ENCODE measurements around the gene STK16. TPM values are rescaled to one million over a fixed set of nuclear protein-coding genes. Genes with fewer than 3 reads are reported as not detected.

Gene STK16
- total RNA-seq, 1 experiment from 2014 or later = 22.8 TPM

DNA sequence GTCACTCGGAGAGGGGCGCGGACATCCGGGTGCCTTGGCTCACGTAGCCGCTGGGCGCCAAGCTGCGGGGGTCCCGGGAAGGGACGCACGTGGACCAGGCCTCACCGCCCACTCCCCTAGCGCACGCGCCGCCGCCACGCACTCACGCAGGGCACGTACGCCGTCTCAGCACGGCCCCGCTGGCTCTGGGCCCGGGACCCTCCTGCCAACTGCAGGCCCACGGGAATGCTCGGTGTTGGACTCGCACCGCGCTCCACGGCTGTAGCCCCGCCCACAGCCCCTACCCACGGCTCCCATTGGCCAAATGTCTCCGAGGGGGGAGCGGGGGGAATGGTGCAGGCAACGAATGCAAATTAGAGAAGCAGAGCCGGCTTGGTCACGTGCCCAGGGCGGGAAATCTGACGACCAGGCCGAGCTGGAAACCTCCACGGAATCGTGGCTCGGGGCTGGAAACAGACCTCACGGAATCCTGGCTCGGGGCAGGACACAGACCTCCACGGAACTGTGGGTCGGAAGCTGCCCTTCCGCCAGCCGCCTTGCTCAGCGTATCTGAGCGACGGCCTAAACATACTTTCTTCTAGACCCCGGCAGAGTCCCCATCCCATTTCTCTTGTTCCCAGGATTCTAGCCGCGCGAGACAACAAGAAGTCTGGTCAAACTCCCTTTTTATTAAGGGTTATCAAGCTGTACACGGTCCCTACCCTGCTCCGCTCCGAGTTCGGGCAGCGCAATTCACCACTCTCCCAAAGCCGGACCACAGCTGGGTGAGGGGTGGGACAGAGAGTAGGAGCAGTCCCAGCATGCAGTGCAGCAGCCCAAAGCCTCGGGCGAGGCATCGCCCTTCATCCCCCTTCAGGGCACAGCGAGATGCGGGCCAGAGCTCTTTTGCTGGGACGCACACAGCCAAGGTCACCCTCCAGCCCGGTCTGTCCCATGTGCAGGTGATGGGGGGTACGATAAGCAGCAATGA, 26.3 kb upstream of the STK16 start, which contains the start of gene ABCB6:
Gene ABCB6, minus strand, starts transcription at position 227 of the 970 bp plus-strand sequence. CDS start 285 bp downstream, outside the sequence.
- peak within 1 kb of the TSS; percentile 75 for H3K4me3 ChIP-seq (ENCODE audit: low read length)
- peak within 1 kb of the TSS; percentile 80 for H3K9ac ChIP-seq (ENCODE audit: low read length)
- H3K79me2 ChIP-seq (ENCODE audit: low read length) = peaks cover 27% of the 10 kb centered on the region
- no peaks in the 10 kb centered on the region for H3K27me3 ChIP-seq (ENCODE audit: low read length)
- H3K9me2 ChIP-seq (replicated peaks; ENCODE audit: insufficient read depth, low read length) = no peaks in the 10 kb centered on the region
- no peak within 1 kb of the TSS for H2AFZ ChIP-seq (ENCODE audit: low read length)
- peak within 1 kb of the TSS; percentile 82 for H3K4me2 ChIP-seq (ENCODE audit: low read depth, low read length, poor library complexity, severe bottlenecking)
- peak within 1 kb of the TSS; percentile 51; the same call in 1 of the 2 replicates for H3K27ac ChIP-seq (ENCODE audit: low read length)
- peaks cover 21% of the 10 kb centered on the region; the same call in 1 of the 2 replicates for H3K36me3 ChIP-seq (ENCODE audit: insufficient read depth, low read length)
- DNase-seq = peak; percentile 98
- no peaks in the 10 kb centered on the region for H4K20me1 ChIP-seq (ENCODE audit: insufficient read depth, low read depth, low read length)
- H3K9me3 ChIP-seq (ENCODE audit: low read length) = no peaks in the 10 kb centered on the region
- H3K4me1 ChIP-seq (ENCODE audit: low read length) = peaks cover 26% of the 10 kb centered on the region

DNA sequence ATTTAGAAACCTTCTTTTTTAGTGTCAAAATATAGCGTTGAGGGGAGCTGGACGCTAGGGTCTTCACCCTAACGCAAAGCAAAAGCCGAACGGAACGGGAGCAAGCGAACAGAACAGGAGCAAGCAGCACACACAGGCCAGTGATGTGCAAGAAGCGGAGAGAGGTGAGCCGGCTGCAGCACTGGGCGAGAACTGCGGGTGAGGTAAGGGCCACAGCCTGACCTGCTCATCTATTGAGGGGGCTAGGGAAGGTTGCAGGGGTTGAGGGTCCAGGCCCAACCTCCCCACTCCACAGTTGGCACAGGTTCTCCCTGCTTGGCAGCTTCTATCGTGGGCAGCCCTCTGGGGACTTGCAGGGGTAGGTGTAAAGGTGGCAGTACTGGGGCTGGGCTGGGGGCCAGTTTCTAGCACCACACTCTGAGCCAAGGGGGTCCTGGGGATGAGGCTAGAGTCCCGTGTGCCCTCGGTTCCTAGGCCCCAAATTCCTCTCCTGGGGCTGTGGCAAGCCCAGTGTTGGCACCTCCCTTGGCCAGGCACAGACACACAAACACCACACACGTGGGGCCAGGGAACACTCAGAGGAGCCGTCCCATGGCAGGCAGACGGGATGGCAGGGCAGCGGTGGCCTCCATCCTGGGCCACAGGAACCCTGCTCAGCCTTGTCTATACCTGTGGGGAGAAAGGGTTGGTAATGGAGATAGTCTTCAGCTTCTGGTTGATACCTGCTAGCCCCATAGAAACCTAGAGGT, 25.3 kb upstream of the STK16 start:
- H3K4me2 ChIP-seq (ENCODE audit: low read depth, low read length, poor library complexity, severe bottlenecking) = no peak overlapping the region
- no peaks in the 10 kb centered on the region for H3K27me3 ChIP-seq (ENCODE audit: low read length)
- no peak overlapping the region for H3K9ac ChIP-seq (ENCODE audit: low read length)
- no peak overlapping the region for H3K27ac ChIP-seq (ENCODE audit: low read length)
- peaks cover 17% of the 10 kb centered on the region; the same call in 1 of the 2 replicates for H3K36me3 ChIP-seq (ENCODE audit: insufficient read depth, low read length)
- peaks cover 26% of the 10 kb centered on the region for H3K4me1 ChIP-seq (ENCODE audit: low read length)
- H4K20me1 ChIP-seq (ENCODE audit: insufficient read depth, low read depth, low read length) = no peaks in the 10 kb centered on the region
- no peak overlapping the region for H3K4me3 ChIP-seq (ENCODE audit: low read length)
- DNase-seq = no peak
- H3K9me2 ChIP-seq (replicated peaks; ENCODE audit: insufficient read depth, low read length) = no peaks in the 10 kb centered on the region
- no peak overlapping the region for H2AFZ ChIP-seq (ENCODE audit: low read length)
- peaks cover 27% of the 10 kb centered on the region for H3K79me2 ChIP-seq (ENCODE audit: low read length)
- no peaks in the 10 kb centered on the region for H3K9me3 ChIP-seq (ENCODE audit: low read length)

DNA sequence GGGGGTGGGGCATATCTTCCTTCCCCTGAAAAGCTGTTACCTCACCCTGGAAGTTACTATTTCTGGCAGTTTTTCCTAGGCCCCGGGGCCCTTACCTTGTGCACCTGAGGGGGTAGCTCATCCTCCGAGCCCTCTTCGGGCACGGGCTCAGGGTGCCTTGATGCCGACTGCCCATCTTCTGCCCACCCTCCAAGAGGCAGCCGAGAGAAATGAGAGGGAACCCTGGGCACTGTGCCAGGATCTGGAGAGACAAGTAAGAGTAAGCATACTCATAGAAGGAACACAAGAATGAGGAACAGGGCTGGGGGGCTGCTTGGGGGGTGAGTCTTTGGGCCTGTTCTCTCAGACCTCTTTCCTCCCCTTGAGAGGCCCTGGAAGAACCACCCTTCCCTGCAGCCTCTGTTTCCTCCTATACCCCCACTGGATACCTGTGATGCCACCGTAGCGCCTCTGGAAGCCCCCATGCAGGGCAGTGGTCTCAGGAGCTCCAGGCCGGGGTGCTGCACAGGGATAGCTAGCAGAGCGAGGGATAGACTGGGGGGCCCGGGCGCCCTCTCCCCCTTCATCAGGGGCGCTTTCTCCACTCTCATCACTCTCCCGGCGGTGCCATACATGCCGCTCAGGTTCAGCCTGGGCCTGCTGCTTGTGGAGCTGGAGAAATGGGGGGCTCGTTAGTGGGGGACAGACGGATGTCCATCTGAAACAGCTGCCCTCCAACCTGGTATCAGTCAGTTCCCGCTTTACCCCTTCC, 24.5 kb upstream of the STK16 start:
- Histone ChIP-seq H3K79me2 (ENCODE audit: low read length) (peaks cover 22% of the 10 kb centered on the region), H3K9ac (ENCODE audit: low read length) (no peak overlapping the region), H3K4me3 (ENCODE audit: low read length) (no peak overlapping the region), H3K27ac (ENCODE audit: low read length) (no peak overlapping the region), H3K27me3 (ENCODE audit: low read length) (no peaks in the 10 kb centered on the region), H4K20me1 (ENCODE audit: insufficient read depth, low read depth, low read length) (no peaks in the 10 kb centered on the region), H3K4me2 (ENCODE audit: low read depth, low read length, poor library complexity, severe bottlenecking) (no peak overlapping the region), H3K36me3 (ENCODE audit: insufficient read depth, low read length) (0 out of 2 replicates have a peak, but pooled peaks cover 18% of the 10 kb centered on the region), H3K4me1 (ENCODE audit: low read length) (peaks cover 26% of the 10 kb centered on the region), H3K9me2 (replicated peaks; ENCODE audit: insufficient read depth, low read length) (no peaks in the 10 kb centered on the region), H2AFZ (ENCODE audit: low read length) (no peak overlapping the region), H3K9me3 (ENCODE audit: low read length) (no peaks in the 10 kb centered on the region)
- DNase-seq = no peak

DNA sequence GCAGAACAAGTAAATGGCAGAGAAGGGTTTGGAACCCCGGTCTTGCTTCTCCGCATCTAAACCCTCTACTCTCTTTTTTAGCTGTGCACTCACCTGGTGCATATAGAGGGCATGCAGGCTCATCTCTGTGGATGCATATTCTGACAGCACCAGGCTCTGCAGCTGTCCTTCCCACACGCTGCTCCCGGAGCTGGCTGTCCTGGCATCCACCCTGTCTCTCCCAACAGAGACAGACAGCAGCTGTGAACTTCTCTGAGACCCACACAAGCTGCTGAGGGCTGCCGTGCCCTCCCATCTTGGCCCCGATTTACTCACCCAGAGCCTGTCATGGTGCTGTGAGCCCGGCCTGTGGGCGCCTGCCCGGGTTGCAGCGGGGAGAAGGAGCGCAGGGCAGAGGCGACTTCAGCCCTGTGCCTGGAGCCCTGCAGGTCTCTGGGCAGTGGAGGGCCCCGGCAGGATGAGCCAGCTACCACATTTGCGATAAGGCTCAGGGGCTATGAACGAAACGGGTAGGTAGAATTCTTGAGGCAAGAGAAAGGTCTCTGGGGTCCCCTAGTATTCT, 23.2 kb upstream of the STK16 start:
- no peaks in the 10 kb centered on the region for H4K20me1 ChIP-seq (ENCODE audit: insufficient read depth, low read depth, low read length)
- H3K9me2 ChIP-seq (replicated peaks; ENCODE audit: insufficient read depth, low read length) = no peaks in the 10 kb centered on the region
- no peak overlapping the region for H3K4me2 ChIP-seq (ENCODE audit: low read depth, low read length, poor library complexity, severe bottlenecking)
- no peak for DNase-seq
- H3K79me2 ChIP-seq (ENCODE audit: low read length) = peaks cover 19% of the 10 kb centered on the region
- H3K4me1 ChIP-seq (ENCODE audit: low read length) = peaks cover 19% of the 10 kb centered on the region
- no peak overlapping the region for H3K9ac ChIP-seq (ENCODE audit: low read length)
- H2AFZ ChIP-seq (ENCODE audit: low read length) = no peak overlapping the region
- no peaks in the 10 kb centered on the region for H3K27me3 ChIP-seq (ENCODE audit: low read length)
- no peak overlapping the region for H3K4me3 ChIP-seq (ENCODE audit: low read length)
- no peak overlapping the region for H3K27ac ChIP-seq (ENCODE audit: low read length)
- H3K36me3 ChIP-seq (ENCODE audit: insufficient read depth, low read length) = peaks cover 23% of the 10 kb centered on the region; the same call in 1 of the 2 replicates
- H3K9me3 ChIP-seq (ENCODE audit: low read length) = no peaks in the 10 kb centered on the region

DNA sequence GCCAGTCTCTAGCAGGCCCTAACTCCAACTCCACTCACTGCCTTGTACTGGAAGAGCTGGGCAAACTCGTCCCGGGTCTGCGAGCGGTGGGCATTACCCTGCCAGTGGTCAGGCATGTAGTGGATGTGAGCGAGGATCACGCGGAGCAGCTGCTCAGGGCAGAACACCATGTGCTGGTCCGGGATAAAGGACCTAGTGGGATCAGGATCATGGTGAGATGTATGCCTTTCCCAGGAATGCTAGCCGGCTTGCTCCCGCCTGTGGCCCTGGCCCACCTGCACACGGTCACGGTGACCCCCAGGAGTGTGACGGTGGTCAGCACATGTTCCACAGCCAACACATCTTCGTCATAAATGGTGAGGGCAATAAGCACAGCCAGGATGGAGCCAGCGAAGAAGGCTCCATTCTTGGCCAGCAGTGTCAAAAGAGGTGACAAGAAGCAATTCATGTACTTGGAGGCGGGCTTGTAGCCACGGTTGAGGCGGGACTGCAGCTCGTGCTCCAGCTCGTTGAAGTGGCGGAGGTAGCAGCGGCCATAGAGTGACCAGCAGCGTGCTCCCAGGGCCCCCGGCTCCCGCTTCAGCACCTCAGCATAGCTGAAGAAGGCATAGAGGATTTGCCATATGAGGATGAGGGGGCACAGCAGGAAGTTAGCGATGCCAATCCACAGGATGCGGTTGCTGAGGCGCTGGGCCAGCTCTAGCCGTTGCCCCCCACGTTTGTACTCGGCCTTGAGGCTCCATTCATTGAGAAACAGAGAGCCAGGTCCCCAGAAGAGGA, 21.3 kb upstream of the STK16 start:
- Histone ChIP-seq H2AFZ (ENCODE audit: low read length) (no peak overlapping the region), H3K27ac (ENCODE audit: low read length) (no peak overlapping the region), H3K9me3 (ENCODE audit: low read length) (no peaks in the 10 kb centered on the region), H3K79me2 (ENCODE audit: low read length) (peaks cover 26% of the 10 kb centered on the region), H3K4me3 (ENCODE audit: low read length) (no peak overlapping the region), H3K4me2 (ENCODE audit: low read depth, low read length, poor library complexity, severe bottlenecking) (no peak overlapping the region), H3K4me1 (ENCODE audit: low read length) (peaks cover 14% of the 10 kb centered on the region), H4K20me1 (ENCODE audit: insufficient read depth, low read depth, low read length) (no peaks in the 10 kb centered on the region), H3K27me3 (ENCODE audit: low read length) (no peaks in the 10 kb centered on the region), H3K36me3 (ENCODE audit: insufficient read depth, low read length) (peaks cover 24% of the 10 kb centered on the region; the same call in 1 of the 2 replicates), H3K9me2 (replicated peaks; ENCODE audit: insufficient read depth, low read length) (no peaks in the 10 kb centered on the region), H3K9ac (ENCODE audit: low read length) (no peak overlapping the region)
- DNase-seq = no peak

DNA sequence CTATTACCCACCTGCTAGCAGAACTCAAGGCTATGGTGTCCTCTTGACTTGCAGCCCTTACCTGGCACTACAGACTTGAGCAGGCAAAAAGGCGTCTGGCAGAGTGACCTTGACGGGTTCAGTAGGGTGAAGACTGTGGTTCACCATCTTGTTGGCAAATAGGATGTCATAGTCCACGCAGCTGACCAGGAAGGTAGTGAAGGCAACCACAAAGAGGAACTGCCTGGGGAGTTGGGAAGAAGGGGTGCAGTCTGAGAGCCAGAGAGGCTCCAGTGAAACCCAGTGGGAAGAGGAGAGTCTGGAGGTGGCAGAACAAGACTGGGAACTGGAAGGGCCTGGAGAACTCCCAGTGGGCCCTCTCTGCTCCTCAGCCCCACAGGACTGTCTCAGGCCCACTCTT, 19.9 kb upstream of the STK16 start:
- H3K9ac ChIP-seq (ENCODE audit: low read length) = no peak overlapping the region
- no peaks in the 10 kb centered on the region for H3K9me2 ChIP-seq (replicated peaks; ENCODE audit: insufficient read depth, low read length)
- H3K4me3 ChIP-seq (ENCODE audit: low read length) = no peak overlapping the region
- H4K20me1 ChIP-seq (ENCODE audit: insufficient read depth, low read depth, low read length) = no peaks in the 10 kb centered on the region
- H3K27ac ChIP-seq (ENCODE audit: low read length) = no peak overlapping the region
- no peak for DNase-seq
- no peak overlapping the region for H3K4me2 ChIP-seq (ENCODE audit: low read depth, low read length, poor library complexity, severe bottlenecking)
- no peaks in the 10 kb centered on the region for H3K27me3 ChIP-seq (ENCODE audit: low read length)
- H3K9me3 ChIP-seq (ENCODE audit: low read length) = no peaks in the 10 kb centered on the region
- H2AFZ ChIP-seq (ENCODE audit: low read length) = no peak overlapping the region
- peaks cover 19% of the 10 kb centered on the region; the same call in 1 of the 2 replicates for H3K36me3 ChIP-seq (ENCODE audit: insufficient read depth, low read length)
- H3K4me1 ChIP-seq (ENCODE audit: low read length) = peaks cover 12% of the 10 kb centered on the region
- H3K79me2 ChIP-seq (ENCODE audit: low read length) = peaks cover 34% of the 10 kb centered on the region

Measured in Karpas-422 (cell line).